DOHH2 (cell line): ENCODE measurements around the gene PCDHA6.
"Not testable (repeated sequence)": the region's sequence is repeated elsewhere in the genome, so short reads cannot be mapped to it uniquely, and the experiment has no call there.

Experiments
- H3F3A ChIP-seq: fragments of 200-600 bp; sonication (generic), shearing (Covaris generic); 2 replicates; pipeline ENCODE4 v1.6.0; 2016; ENCODE audit warnings: antibody characterized with exemption, mild to moderate bottlenecking; ENCODE audit not compliant: control insufficient read depth, insufficient read depth
- H3K27ac ChIP-seq: fragments of 200-600 bp; sonication (generic); 2 replicates; pipeline ENCODE4 v1.5.1; 2014; ENCODE audit warnings: low read depth, mild to moderate bottlenecking, low read length, moderate library complexity
- H3K27me3 ChIP-seq: fragments of 200-600 bp; sonication (generic); 2 replicates; pipeline ENCODE4 v1.6.1; 2014; ENCODE audit warnings: mild to moderate bottlenecking, low read length, mixed read lengths; ENCODE audit not compliant: control insufficient read depth
- H3K36me3 ChIP-seq: fragments of 200-600 bp; sonication (generic); 2 replicates; pipeline ENCODE4 v1.6.1; 2014; ENCODE audit warnings: mild to moderate bottlenecking, low read length, moderate library complexity, mixed read lengths; ENCODE audit not compliant: control insufficient read depth
- H3K4me1 ChIP-seq: fragments of 200-600 bp; sonication (generic); 2 replicates; pipeline ENCODE4 v1.6.1; 2014; ENCODE audit warnings: mild to moderate bottlenecking, low read length, mixed read lengths; ENCODE audit not compliant: control insufficient read depth
- H3K4me2 ChIP-seq: fragments of 200-600 bp; sonication (generic); 2 replicates; pipeline ENCODE4 v1.6.0; 2014; ENCODE audit warnings: mild to moderate bottlenecking, low read length, moderate library complexity
- H3K4me3 ChIP-seq: fragments of 200-600 bp; sonication (generic); 2 replicates; pipeline ENCODE4 v1.5.1; 2014; ENCODE audit warnings: mild to moderate bottlenecking, low read length, mixed read lengths
- H3K79me2 ChIP-seq: fragments of 200-600 bp; sonication (generic); 2 replicates; pipeline ENCODE4 v1.6.1; 2014; ENCODE audit warnings: mild to moderate bottlenecking, low read length, mixed read lengths; ENCODE audit not compliant: control insufficient read depth
- H3K9me2 ChIP-seq: fragments of 200-600 bp; sonication (generic); replicated peaks from 2 replicates; pipeline ENCODE4 v1.6.1; 2014; ENCODE audit warnings: mild to moderate bottlenecking, low read length, mixed read lengths; ENCODE audit not compliant: control insufficient read depth
- H3K9me3 ChIP-seq: fragments of 200-600 bp; sonication (generic); 2 replicates; pipeline ENCODE4 v1.6.1; 2014; ENCODE audit warnings: antibody characterized with exemption, low read length, mixed read lengths; ENCODE audit not compliant: control insufficient read depth, insufficient read depth
- H4K20me1 ChIP-seq: fragments of 200-600 bp; sonication (generic); 2 replicates; pipeline ENCODE4 v1.6.0; 2014; ENCODE audit warnings: low read depth, mild to moderate bottlenecking, antibody characterized with exemption, low read length, moderate library complexity; ENCODE audit not compliant: control insufficient read depth, insufficient read depth
- CTCF ChIP-seq: fragments of 200-600 bp; sonication (generic); IDR thresholded peaks from one replicate; pipeline ENCODE4 v1.5.1; 2014; ENCODE audit warnings: antibody characterized with exemption, mild to moderate bottlenecking, low read depth, low read length; ENCODE audit not compliant: poor library complexity, severe bottlenecking
- EZH2phosphoT487 ChIP-seq: fragments of 200-600 bp; sonication (generic); IDR thresholded peaks from 2 replicates; pipeline ENCODE4 v1.6.1; 2017; ENCODE audit warnings: borderline replicate concordance, mild to moderate bottlenecking, antibody characterized with exemption, low read length, moderate library complexity, mixed read lengths

Gene PCDHA6

GRCh38 chr5:140828362-140828737, 590 bp downstream of the PCDHA6 start:
- no peaks in the 10 kb centered on the region for H4K20me1 ChIP-seq

GRCh38 chr5:140829511-140830501, 2.0 kb downstream of the PCDHA6 start:
- not testable (repeated sequence) for H3K4me1 ChIP-seq, H3K79me2 ChIP-seq, H3K4me2 ChIP-seq

More at GRCh38 chr5:140828362-140828737, 590 bp downstream of the PCDHA6 start:
- H3K4me3 ChIP-seq: no peak overlapping the region
- no peaks in the 10 kb centered on the region for H3F3A ChIP-seq
- TF ChIP-seq CTCF: no peak
- TF ChIP-seq EZH2phosphoT487: no peak
- H3K9me2 ChIP-seq: no peaks in the 10 kb centered on the region
- H3K9me3 ChIP-seq: no peaks in the 10 kb centered on the region
- no peaks in the 10 kb centered on the region for H3K4me1 ChIP-seq
- no peaks in the 10 kb centered on the region for H3K27me3 ChIP-seq
- no peak overlapping the region for H3K4me2 ChIP-seq
- H3K79me2 ChIP-seq: no peaks in the 10 kb centered on the region
- no peak overlapping the region for H3K27ac ChIP-seq
- no peaks in the 10 kb centered on the region for H3K36me3 ChIP-seq

GRCh38 chr5:140833993-140834392, 6.2 kb downstream of the PCDHA6 start, which contains the start of gene PCDHA7:
Gene PCDHA7 (plus strand): TSS chr5:140834269. CDS start chr5:140834384, 115 bp downstream.
- no peaks in the 10 kb centered on the region for H4K20me1 ChIP-seq
- no peaks in the 10 kb centered on the region for H3F3A ChIP-seq
- H3K4me1 ChIP-seq: no peaks in the 10 kb centered on the region
- H3K79me2 ChIP-seq: no peaks in the 10 kb centered on the region
- no peaks in the 10 kb centered on the region for H3K9me2 ChIP-seq
- H3K36me3 ChIP-seq: no peaks in the 10 kb centered on the region
- H3K4me2 ChIP-seq: no peak within 1 kb of the TSS
- H3K9me3 ChIP-seq: no peaks in the 10 kb centered on the region
- TF ChIP-seq EZH2phosphoT487 (no peak), CTCF (no peak)
- no peak within 1 kb of the TSS for H3K4me3 ChIP-seq
- H3K27me3 ChIP-seq: no peaks in the 10 kb centered on the region
- H3K27ac ChIP-seq: no peak within 1 kb of the TSS

More at GRCh38 chr5:140829511-140830501, 2.0 kb downstream of the PCDHA6 start:
- not testable (repeated sequence) for H3K27me3 ChIP-seq, H3F3A ChIP-seq, H3K27ac ChIP-seq, H3K4me3 ChIP-seq, H4K20me1 ChIP-seq, H3K9me3 ChIP-seq, H3K36me3 ChIP-seq, H3K9me2 ChIP-seq

- H3K4me2 ChIP-seq, H3K9me2 ChIP-seq, H4K20me1 ChIP-seq, H3F3A ChIP-seq, H3K79me2 ChIP-seq, H3K27me3 ChIP-seq, H3K9me3 ChIP-seq, H3K27ac ChIP-seq, H3K36me3 ChIP-seq, H3K4me3 ChIP-seq, H3K4me1 ChIP-seq: not testable (repeated sequence)
Observed at GRCh38 chr5:140834439-140835008, 6.8 kb downstream of the PCDHA6 start.
